GM13977 (cell line): Measurements from ENCODE around the gene PRRC2C.

Experiments used
- DNase-seq: peaks from one replicate; pipeline ENCODE4 v3.0.0; 2012; ENCODE audit warnings: low spot score
- CTCF ChIP-seq: IDR thresholded peaks from 2 replicates; pipeline ENCODE4 v1.5.1; 2012; ENCODE audit warnings: mild to moderate bottlenecking, control low read depth; ENCODE audit not compliant: insufficient read depth; ENCODE audit errors: extremely low read depth, missing control alignments
- in situ Hi-C: fragments of 300-500 bp; cut with MboI; formaldehyde crosslinking; loops from one replicate; pipeline ENCODE4 v1.12.0; 2022; ENCODE audit warnings: low sequenced_read_pairs, low pct_unique_long_range_greater_than_20kb, mixed read lengths, inconsistent platforms; ENCODE audit not compliant: unreplicated experiment

Gene PRRC2C

DNA sequence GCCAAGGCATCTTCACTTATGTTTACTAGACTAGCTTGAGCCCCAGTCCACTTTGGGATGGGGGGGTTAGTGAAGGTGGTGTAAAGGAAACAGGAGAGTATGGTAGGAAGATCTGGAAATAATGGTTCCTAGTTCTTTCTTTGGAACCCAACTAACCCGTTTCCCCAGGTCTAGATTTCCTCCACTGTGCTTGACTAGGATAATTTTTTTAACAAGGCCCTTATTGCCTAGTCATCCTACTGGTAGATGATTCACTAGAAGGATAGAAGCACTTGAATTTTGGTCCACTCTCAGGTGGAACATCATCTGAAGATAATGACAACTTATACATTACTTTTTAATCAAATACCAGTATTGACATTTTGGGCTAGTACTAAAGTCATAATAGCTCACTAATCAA, 90.8 kb downstream of the PRRC2C start:
- in situ Hi-C loops: no loop called here
- TF ChIP-seq CTCF: no peak
- DNase-seq: no peak

GRCh38 chr1:171581226-171581625, 95.9 kb downstream of the PRRC2C start:
- DNase-seq: no peak
- in situ Hi-C loops: no loop called here
- no peak for TF ChIP-seq CTCF

GRCh38 chr1:171581766-171582165, 96.4 kb downstream of the PRRC2C start:
- DNase-seq: no peak

GRCh38 chr1:171582589-171582988, 97.3 kb downstream of the PRRC2C start:
- DNase-seq: no peak
- in situ Hi-C loops: no loop called here

More at GRCh38 chr1:171581766-171582165, 96.4 kb downstream of the PRRC2C start:
- in situ Hi-C loops: no loop called here
- TF ChIP-seq CTCF: no peak

DNA sequence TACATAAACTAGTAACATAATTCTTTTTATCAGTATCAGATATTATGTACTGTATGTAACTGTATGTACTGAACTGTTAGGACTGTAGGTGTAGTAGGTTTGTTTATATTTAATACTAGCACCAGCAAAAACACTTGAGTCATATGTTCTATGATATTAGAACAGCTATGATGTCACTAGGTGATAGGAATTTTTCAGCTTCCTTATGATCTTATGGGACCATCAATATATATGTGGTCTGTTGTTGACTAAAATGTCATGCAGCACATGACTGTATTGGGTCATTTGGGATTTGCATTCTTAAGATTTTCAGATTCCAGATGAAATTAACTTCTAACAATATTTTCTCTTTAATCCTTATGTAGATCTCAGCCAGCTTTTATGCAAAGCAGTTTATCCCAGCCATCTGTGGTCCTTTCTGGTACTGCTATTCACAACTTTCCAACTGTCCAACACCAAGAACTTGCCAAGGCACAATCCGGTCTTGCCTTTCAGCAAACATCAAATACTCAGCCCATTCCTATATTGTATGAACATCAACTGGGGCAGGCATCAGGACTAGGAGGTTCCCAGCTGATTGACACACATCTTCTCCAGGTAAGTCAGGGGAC, 98.4 kb downstream of the PRRC2C start:
- no peak for DNase-seq
- in situ Hi-C loops: no loop called here
- no peak for TF ChIP-seq CTCF

More at GRCh38 chr1:171582589-171582988, 97.3 kb downstream of the PRRC2C start:
- no peak for TF ChIP-seq CTCF

DNA sequence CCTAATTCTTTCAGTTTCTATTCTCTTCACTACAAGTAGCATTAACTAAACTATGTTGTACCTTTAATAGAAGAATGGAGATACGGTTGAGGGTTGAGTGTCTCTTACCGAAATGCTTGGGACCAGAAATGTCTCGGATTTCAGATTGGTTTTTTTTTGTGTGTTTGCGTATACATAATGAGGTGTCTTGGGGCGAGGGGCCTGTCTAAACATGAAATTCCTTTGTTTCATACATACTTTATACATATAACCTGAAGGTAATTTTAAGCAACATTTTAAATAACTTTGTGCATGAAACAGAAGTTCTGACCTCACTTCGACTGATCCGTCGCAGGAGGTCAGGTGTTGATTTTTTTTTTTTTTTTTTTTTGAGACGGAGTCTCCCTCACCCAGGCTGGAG, 100.4 kb downstream of the PRRC2C start:
- in situ Hi-C loops: no loop called here
- TF ChIP-seq CTCF: no peak
- no peak for DNase-seq

DNA sequence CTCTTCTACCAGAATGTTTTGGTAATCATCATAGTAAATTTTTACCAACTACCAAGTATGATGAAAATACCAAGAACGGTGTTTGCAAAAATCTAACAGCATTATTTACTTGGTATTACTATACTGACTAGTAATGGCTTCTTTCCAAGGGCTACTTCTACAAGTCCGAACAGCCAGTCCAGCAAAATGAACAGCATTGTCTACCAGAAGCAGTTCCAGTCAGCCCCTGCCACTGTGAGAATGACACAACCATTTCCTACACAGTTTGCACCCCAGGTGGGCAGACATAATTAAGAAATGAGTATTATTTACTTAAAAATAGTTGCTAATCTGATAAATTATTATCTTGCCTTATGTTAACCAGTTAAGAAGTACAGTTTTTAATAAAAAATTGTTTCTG, 102.9 kb downstream of the PRRC2C start:
- no peak for DNase-seq
- no peak for TF ChIP-seq CTCF
- in situ Hi-C loops: no loop called here
